ENCODE data around the gene PON3.

Gene PON3

GRCh38 chr7:95322396-95322795 is 73.8 kb downstream of the PON3 start:
- no peak for ATAC-seq (ENCODE audit: low read depth)
- no peak overlapping the region for H3K27ac ChIP-seq (ENCODE audit: poor library complexity, severe bottlenecking)
- no peaks in the 10 kb centered on the region for H3K36me3 ChIP-seq (ENCODE audit: low read depth)
- H3K4me1 ChIP-seq (ENCODE audit: insufficient read depth, poor library complexity, severe bottlenecking) = no peaks in the 10 kb centered on the region
- H3K27me3 ChIP-seq (ENCODE audit: insufficient read depth, poor library complexity, severe bottlenecking) = peaks cover 10% of the 10 kb centered on the region
- no peak overlapping the region for H3K4me3 ChIP-seq (ENCODE audit: severe bottlenecking)
- TF ChIP-seq, protein P1, sequence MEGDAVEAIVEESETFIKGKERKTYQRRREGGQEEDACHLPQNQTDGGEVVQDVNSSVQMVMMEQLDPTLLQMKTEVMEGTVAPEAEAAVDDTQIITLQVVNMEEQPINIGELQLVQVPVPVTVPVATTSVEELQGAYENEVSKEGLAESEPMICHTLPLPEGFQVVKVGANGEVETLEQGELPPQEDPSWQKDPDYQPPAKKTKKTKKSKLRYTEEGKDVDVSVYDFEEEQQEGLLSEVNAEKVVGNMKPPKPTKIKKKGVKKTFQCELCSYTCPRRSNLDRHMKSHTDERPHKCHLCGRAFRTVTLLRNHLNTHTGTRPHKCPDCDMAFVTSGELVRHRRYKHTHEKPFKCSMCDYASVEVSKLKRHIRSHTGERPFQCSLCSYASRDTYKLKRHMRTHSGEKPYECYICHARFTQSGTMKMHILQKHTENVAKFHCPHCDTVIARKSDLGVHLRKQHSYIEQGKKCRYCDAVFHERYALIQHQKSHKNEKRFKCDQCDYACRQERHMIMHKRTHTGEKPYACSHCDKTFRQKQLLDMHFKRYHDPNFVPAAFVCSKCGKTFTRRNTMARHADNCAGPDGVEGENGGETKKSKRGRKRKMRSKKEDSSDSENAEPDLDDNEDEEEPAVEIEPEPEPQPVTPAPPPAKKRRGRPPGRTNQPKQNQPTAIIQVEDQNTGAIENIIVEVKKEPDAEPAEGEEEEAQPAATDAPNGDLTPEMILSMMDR (IDR thresholded peaks at IDR 0.05; ENCODE audit: poor library complexity, severe bottlenecking) = no peak
- DNase-seq (ENCODE audit: low spot score) = no peak
- no peaks in the 10 kb centered on the region for H3K9me3 ChIP-seq (ENCODE audit: severe bottlenecking)

- H3K9me3 ChIP-seq (ENCODE audit: severe bottlenecking) = no peaks in the 10 kb centered on the region
- H3K27me3 ChIP-seq (ENCODE audit: insufficient read depth, poor library complexity, severe bottlenecking) = peaks cover 10% of the 10 kb centered on the region
- no peaks in the 10 kb centered on the region for H3K36me3 ChIP-seq (ENCODE audit: low read depth)
- TF ChIP-seq, protein P1 (IDR thresholded peaks at IDR 0.05; ENCODE audit: poor library complexity, severe bottlenecking) = no peak
- ATAC-seq (ENCODE audit: low read depth) (no peak), DNase-seq (ENCODE audit: low spot score) (no peak)
- no peaks in the 10 kb centered on the region for H3K4me1 ChIP-seq (ENCODE audit: insufficient read depth, poor library complexity, severe bottlenecking)
- H3K27ac ChIP-seq (ENCODE audit: poor library complexity, severe bottlenecking) = no peak overlapping the region
- H3K4me3 ChIP-seq (ENCODE audit: severe bottlenecking) = no peak overlapping the region
Measured at GRCh38 chr7:95321720-95322119, 74.5 kb downstream of the PON3 start.

GRCh38 chr7:95320651-95321050 is 75.5 kb downstream of the PON3 start:
- H3K4me3 ChIP-seq (ENCODE audit: severe bottlenecking) = no peak overlapping the region
- TF ChIP-seq, protein P1 (IDR thresholded peaks at IDR 0.05; ENCODE audit: poor library complexity, severe bottlenecking) = no peak
- H3K36me3 ChIP-seq (ENCODE audit: low read depth) = no peaks in the 10 kb centered on the region
- DNase-seq (ENCODE audit: low spot score) = no peak
- no peaks in the 10 kb centered on the region for H3K9me3 ChIP-seq (ENCODE audit: severe bottlenecking)
- H3K27me3 ChIP-seq (ENCODE audit: insufficient read depth, poor library complexity, severe bottlenecking) = peaks cover 10% of the 10 kb centered on the region
- no peak for ATAC-seq (ENCODE audit: low read depth)
- H3K4me1 ChIP-seq (ENCODE audit: insufficient read depth, poor library complexity, severe bottlenecking) = no peaks in the 10 kb centered on the region
- no peak overlapping the region for H3K27ac ChIP-seq (ENCODE audit: poor library complexity, severe bottlenecking)

DNA sequence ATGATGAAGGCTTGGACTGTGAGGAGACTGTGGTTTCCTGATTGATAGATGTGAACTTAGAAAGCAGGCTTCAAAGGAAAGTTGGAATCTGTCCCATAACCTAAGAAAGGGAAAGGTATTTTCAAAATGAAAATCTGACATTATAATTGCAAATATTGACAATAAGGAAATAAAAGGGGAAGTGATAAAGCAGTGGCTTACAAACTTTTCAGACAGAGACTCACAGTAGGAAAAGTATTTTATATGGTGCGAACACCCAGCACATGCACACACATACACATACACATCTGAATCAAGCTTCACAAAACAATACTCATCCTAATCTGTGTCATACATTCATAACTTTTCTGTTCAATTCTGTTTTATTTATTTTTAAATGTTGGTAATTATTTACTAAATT is 76.6 kb downstream of the PON3 start:
- Histone ChIP-seq H3K27ac (ENCODE audit: poor library complexity, severe bottlenecking) (no peak overlapping the region), H3K27me3 (ENCODE audit: insufficient read depth, poor library complexity, severe bottlenecking) (peaks cover 5% of the 10 kb centered on the region), H3K4me1 (ENCODE audit: insufficient read depth, poor library complexity, severe bottlenecking) (no peaks in the 10 kb centered on the region), H3K36me3 (ENCODE audit: low read depth) (no peaks in the 10 kb centered on the region), H3K9me3 (ENCODE audit: severe bottlenecking) (no peaks in the 10 kb centered on the region), H3K4me3 (ENCODE audit: severe bottlenecking) (no peak overlapping the region)
- DNase-seq (ENCODE audit: low spot score) (no peak), ATAC-seq (ENCODE audit: low read depth) (no peak)
- TF ChIP-seq, protein P1 (IDR thresholded peaks at IDR 0.05; ENCODE audit: poor library complexity, severe bottlenecking) = no peak

DNA sequence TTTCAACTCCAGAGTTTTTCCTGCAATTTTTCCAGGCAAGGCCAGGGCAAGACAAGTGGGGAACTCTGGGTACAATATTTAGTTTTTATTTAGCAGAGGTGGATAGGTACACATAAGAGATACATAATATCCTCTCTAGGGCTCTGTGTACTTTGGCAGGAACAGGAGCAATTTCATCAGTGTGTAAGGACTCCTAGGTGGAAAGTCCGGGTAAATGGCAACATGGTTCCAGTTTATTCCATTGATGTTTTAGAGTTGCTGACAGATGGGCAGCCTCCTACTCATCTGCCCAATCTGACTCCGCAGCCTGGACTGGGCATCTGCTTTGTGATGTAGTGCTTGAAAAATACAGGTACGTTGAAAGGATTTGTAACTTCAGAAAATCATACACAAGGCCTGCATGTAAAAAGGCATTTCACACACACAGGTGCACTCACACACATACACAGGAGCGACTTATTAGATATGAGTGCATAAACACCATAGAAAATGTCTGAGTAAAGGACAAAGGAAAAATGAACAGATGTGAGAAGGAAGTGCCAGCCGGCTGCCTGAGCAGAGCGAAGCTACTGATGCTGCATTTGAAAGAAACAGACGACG is 77.6 kb downstream of the PON3 start:
- Histone ChIP-seq H3K9me3 (ENCODE audit: severe bottlenecking) (no peaks in the 10 kb centered on the region), H3K36me3 (ENCODE audit: low read depth) (no peaks in the 10 kb centered on the region), H3K4me1 (ENCODE audit: insufficient read depth, poor library complexity, severe bottlenecking) (no peaks in the 10 kb centered on the region), H3K4me3 (ENCODE audit: severe bottlenecking) (no peak overlapping the region), H3K27me3 (ENCODE audit: insufficient read depth, poor library complexity, severe bottlenecking) (no peaks in the 10 kb centered on the region), H3K27ac (ENCODE audit: poor library complexity, severe bottlenecking) (no peak overlapping the region)
- TF ChIP-seq, protein P1 (IDR thresholded peaks at IDR 0.05; ENCODE audit: poor library complexity, severe bottlenecking) = no peak
- ATAC-seq (ENCODE audit: low read depth) (no peak), DNase-seq (ENCODE audit: low spot score) (no peak)

Data from RWPE2 (cell line).